ENCODE measurements around the gene GPC6.

The GPC6 gene

DNA sequence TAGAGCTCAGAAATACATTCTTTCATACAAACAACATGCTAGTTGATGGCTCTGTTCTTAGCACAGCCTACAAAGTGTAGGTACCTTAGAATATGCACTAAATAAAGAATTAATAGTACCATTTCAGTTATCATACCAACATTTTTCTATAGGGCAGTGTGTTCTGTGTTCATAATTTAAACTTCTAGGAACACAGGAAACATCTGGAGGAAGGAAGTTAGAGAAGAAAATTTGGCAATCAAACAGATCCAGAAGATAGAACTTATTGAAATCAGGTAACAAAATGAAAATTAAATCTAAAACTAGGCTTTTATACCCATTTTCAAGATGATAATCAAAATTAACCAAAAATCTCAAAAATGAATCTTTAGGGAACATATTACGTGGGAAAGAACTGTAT, 725.3 kb downstream of the GPC6 start:
- no peak for DNase-seq

DNA sequence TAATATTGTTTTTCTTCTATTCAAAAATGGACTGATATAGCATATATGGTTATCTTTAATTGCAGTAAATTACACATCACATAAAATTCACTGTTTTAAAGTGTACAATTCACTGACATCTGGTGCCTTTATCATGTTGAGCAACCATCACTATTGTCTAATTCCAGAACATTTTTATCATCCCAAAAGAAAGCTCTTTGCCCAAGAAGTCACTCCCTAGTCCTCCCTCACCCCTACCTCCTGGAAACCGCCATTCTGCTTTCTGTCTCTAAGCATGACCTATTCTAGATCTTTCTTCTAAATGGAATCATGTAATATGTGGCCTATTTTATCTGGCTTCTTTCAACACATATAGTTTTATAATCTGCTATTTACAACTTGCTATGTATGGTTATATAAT, 727.2 kb downstream of the GPC6 start:
- no peak for DNase-seq

DNA sequence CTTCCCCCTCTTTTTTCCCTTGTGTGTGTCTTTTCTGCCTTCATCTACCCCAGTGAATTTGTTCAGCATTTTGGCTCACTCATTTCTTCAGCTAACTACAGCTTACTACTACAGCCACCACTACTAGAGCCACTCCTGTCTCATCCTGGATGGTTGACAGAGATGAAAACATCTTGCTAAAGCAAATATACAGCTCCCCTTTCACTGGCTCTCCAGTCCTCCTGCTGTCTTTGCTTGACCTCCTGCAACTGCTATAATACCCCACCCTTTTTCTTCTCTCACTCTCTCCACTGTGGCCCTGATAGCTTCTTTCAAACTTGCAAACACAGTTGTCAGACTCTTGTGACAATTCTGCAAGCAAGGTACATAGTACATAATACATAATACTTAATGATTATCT, 729.3 kb downstream of the GPC6 start:
- no peak for DNase-seq

DNA sequence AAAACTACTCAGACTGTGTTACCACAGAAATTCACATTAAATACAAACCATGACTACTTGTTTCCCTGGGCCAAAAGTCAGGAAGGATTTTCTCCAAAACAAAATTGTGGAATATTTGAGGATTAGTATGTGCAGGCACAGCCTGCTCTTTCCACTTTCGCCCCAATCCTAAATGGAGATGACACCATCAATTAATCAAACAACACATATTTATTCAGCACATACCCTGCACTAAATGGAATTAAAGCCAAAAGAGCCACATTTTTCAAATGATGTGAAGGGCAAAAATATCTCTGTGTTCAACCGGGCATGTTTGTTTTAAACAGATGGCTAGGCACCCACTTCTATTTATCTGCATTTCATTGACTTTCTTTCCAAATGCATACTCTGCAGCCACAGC, 729.8 kb downstream of the GPC6 start:
- no peak for DNase-seq

DNA sequence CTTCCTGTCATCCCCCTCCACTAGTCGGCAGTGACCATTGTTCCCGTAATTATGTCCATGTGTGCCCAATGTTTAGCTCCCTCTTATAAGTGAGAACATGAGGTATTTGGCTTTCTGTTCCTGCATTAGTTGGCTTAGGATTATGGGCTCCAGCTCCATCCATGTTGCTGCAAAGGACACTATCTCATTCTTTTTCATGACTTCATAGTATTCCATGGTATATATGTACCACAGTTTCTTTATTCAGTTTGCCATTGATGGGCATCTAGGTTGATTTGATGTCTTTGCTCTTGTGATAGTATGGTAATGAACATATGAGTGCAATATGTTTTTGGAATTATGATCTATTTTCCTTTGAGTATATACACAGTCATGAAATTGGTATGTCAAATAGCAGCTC, 730.8 kb downstream of the GPC6 start:
- no peak for DNase-seq

DNA sequence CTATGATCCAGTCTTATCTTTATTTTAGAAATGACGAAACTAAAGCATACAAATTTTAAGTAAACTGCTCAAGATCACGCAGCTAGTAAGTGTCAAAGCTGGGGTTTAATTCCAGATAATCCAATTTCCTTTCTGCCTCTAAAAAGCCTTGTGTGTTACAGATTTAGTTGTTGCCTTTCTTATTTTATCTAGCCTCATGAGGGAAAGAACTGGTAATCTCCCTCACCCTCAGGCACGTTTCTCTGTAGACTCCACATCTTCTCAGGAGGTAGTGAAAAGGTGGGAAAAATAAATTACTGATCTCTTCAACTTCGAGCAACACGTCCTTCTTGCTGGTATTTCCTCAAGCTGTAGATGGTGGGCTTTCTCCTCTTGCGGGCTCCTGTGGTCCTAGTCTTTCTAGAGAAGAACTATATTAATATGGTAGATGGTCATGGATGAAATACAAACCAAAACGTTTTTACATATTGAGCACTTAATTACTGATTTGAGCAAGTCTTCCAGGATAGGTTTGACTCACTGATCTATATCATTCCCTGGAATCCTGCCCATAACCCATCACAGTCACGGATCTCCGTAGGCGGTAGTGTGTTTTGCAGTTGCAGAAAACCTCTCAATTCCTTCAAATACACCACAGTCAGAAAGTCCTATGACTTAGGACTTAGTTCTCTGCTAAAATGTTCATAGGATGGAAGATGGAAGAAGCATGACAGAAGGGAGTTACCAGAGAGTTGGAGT, 733.4 kb downstream of the GPC6 start:
- DNase-seq, result no peak

DNA sequence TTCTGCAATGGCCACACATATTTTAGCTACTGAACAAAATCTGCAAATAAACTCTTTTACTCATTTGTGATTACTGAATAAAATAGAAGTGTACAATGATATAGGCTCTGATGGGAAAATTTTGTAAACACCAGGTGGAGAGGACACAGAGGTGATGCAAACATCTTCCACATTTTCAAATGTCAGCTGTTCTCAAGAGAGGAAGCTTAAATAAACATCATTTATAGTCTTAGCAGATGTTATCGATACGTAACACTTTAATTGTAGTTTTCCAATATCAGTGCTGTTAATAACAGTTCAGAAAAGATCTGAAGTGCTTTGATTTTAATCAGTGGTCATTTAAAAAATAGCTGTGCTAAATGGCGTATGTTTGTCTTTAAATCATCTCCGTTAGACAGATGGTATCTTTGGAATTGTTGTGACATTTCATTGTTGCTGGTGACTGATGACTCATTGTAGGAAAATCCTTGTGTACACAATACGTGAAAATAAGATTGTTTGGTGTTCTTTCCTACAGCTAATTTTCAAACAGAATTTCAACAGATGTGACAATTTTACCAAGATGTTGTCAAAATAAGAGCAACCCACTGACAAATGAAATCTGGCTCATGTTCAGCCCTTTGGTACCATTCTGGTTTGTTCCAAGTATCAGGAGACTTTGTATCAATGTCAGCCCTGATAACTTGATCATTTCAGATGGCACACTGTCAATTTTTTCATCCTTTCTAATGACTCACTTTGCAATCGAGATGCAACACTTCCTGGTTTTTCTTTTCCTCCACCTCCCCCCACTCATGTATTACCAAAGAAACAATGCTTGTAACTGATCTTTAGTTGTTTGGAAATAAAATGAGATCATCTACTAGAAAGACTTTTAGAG, 736.9 kb downstream of the GPC6 start:
- DNase-seq, result no peak

DNA sequence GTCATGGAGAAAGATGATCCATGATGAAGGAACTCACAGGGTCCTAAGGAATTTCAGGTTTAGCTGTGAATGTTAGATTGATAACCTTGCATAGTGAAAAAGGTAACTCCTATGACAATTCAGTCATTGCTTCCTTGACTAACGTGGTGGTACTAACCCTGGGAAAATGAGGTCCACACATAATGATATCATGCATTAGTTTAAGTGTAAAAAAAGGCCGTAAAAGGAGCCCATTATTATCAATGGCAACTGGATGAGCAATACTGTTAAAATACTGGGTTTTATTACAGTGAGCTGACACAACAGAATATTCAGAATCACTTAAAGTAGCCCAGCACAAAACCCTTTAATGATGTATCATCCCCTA, 737.5 kb downstream of the GPC6 start:
- DNase-seq, result no peak

DNA sequence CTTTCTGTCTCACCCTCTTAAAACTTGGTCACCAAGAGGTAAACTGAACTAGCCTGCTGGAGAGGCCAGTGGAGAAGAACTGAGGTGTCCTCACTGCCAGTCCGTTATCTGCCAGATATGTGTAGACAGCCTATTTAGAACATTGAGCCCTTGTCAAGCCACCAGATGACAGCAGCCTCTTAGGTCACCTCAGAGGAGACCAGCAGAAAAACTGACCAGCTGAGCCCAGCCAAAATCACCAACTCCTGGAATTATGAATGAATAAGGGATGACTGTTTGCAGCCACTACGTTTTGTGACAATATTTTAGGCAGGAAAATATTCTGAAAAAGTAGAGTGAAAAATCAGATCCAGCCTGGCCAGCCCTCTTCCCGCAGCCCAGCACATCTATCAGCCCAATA, 739.0 kb downstream of the GPC6 start:
- DNase-seq, result no peak

DNA sequence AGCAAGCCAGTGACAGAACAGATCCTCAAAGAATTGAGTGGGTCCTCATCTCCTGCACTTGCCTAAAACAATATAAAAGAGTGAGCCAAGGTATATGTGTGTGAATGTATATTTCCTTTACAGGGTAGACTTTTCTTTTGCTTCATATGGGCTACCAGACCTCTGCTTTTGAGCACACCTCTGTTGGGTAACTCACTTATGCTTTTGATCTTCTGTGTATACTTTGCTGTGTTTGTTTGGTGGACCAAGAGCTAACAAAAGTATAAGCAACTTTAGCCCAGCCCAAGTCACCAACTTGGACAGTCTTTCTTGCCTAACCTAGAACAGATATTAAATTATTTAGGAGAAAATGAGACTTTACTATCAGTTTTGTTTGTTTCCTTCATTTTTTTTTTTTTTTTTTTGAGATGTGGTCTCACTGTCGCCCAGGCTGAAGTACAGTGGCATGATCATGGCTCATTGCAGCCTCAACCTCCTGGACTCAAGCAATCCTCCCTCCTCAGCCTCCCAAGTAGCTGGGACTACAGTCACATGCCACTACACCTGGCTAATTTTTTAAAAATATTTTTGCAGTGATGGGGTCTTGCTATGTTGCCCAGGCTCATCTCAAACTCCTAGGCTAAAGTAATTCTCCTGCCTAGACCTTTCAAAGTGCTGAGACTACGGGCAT, 739.8 kb downstream of the GPC6 start:
- no peak for DNase-seq

DNA sequence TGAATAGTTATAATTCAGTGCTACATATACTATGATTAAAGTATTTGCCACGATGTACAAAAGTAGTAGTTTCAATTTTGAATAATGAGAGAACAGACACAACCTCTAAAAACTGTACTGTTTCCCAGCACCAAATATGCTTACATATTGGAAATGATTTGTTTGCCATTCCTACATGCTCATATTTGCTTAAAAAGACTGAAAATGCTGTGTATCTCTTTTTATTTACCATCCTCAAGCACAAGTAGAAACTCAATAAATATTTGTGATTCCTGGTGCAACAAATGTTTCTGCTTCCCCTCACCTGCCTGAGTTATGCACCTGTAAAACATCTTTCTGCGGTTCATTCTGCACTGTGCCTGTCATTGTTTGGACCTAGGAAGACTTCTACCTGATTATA, 740.7 kb downstream of the GPC6 start:
- DNase-seq, result no peak

DNA sequence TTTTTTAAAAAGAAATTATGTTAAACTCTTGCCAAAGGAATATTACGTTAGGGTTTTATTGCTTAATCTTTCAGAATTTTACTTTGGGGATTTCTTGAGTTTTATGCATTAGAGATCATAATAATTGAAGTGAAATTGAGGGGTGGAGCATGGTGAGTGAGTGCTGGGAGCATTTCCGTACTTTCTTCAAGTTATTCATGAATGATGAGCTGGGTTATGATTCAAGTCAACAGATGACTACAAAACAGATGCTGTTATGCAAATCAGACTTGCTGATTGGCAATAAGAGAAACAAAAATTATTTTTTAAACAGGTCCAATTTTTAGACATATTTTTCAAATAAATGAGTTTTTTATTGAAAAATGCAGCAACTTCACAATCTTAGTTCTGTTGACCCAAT, 748.6 kb downstream of the GPC6 start:
- no peak for DNase-seq

DNA sequence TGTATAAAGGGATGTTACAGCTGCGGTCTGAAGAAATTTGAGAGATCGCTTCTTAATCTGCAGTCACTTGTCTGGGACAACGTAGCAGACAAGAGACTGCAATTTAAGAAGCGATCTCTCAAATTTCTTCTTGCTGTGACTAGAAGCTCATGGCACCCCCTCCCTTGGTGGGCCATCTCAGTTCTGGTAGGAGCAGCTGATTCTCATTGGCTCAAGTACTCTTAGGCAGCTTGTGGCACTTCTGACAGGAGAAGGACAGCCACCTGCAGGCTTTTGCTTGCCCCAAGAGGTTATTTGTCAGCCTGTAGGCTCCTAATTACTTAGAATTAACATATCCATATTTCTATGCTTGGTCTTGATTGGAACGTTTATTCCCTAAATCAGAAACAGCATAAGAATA, 749.9 kb downstream of the GPC6 start:
- no peak for DNase-seq

DNA sequence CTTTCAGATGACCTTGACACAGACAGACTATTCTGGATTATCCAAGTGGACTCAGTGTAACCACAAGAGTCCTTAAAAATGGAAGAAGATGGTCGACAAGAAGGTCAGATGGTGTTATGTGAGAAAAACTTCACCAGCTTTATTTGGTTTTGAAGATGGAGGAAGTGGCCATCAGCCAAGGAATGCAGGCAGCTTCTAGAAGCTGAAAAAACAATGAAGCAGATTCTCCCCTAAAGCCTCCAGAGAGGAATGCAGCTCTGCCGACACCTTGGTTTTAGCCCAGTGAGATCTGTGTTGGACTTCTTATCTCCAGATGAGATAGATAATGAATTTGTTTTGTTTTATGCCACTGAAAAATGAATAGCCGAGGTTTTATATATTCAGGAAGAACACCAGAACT, 751.4 kb downstream of the GPC6 start:
- no peak for DNase-seq

DNA sequence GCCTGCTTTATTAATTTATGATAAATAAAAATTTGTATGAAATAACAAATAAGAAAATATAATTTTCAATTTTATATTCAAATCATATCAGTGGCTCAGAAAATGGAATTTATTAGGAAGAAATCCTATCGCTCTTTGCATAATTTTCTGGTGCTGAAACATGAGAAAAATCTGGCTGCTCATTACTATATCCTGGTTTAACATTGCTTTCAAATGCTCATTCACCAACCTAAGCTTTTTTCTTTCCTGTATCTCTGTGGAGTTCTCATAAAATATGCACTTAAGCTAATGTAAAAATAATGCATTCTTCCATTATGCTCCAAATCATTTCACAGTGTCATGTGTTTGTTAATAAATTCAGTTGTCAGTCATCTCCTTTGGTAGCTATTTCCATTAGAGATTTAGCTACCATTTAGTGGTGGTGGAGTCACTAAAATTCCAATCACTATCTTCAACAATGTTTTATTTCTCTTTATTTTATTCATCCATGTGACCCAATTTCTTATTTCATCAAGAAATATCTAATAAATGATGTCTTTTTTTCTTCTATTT, 754.9 kb downstream of the GPC6 start:
- DNase-seq, result no peak

DNA sequence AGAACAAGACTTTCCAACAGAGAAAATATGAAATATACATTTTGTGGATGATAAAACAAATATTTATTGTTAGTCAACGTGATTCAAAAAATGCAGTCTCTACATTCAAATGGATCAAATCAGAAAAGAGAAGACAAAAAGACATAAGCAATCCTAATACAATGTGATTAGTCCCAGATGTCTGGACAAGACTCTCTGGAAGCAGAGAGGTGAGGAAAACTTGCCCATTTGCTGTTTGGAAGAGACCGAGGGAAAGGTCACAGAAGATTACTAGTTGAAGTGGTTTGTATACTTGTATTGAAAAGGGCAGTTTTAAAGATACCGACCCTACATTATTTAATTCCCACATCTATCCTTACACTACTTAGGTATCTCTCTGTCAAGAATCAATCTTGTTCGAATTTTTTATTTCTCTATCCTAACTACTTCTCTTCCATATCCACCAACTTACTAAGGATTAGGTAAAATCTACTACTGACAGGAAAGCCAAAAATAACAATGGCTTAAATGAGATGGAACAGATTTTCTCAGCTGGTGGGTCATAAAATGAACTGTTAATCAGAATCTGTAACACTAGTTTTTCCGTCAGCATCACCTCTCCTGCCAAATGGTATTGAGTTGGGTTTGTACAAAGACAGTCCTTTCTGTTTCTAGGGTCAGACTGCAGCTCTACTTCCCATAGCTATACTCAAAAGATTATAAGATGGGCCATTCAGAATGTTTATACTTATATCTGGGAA, 755.7 kb downstream of the GPC6 start:
- no peak for DNase-seq

DNA sequence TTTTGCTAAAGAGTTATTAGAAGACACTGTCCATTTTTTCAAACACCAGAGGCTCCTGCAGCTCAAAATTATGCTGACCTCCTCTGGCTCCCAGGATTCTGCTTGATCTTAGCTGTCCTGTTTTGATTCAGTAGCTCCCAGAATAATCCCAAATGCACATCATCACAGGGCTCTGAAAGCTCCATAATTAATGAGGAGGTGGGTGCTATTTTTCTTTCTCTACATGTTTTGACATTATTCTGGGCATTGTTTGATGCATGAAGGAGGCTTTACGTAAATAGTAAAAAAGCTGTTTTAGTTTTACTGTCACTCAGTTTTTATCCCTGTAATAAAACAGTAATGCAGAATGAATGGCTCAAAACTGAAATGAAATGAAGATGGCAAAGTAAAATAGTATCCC, 757.4 kb downstream of the GPC6 start:
- DNase-seq, result no peak

DNA sequence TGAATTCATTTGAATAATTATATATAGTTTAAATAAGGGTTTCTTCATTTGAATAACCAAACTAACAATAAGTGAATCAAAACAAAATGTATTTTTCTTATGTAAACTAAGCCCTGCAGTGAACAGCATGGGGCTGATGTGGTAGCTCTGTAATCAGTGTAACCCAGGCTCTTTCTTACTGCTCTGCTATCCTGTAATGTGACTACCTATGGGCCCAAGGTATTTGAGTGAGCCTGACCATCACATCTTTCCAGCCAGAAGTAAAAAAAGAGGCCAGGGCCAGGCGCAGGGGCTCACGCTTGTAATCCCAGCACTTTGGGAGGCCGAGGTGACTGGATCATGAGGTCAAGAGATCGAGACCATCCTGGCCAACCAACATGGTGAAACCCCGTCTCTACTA, 758.3 kb downstream of the GPC6 start:
- DNase-seq, result no peak

DNA sequence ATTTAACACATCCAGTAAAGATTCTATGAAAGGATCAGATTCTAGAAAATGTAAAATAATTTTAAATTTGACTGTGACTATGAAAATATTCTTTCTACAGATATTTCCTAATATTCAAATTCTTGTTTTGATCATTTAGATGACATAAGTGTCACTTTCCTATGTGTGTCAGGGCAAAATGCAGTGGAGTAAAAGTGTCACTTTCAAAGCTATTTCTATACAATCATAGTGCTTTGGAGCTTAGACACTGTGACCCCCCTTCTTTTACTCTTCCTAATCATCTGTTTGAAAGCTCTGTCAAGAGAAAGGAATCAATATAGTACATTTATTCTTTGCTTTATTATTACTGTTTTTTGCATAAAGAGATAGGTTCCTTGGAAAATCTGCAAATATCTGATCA, 760.9 kb downstream of the GPC6 start:
- no peak for DNase-seq

DNA sequence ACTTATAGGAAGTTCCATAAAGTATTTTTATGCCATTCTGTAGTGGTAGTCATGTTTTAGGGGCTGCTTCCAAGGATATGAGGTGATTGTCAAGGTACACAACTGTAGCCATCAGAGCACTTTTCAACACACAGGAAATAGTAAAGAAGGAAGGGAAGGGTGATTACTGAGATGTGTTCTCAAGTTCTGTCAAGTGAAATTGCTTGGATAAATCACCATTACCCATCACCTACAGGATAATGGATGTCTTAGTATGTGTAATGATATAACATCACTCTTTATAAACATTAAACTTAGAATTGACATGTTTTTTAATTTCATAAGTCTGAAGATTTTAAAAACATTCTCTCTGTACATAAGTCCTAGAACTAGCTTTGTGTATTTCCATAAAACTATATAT, 765.0 kb downstream of the GPC6 start:
- DNase-seq, result no peak

DNA sequence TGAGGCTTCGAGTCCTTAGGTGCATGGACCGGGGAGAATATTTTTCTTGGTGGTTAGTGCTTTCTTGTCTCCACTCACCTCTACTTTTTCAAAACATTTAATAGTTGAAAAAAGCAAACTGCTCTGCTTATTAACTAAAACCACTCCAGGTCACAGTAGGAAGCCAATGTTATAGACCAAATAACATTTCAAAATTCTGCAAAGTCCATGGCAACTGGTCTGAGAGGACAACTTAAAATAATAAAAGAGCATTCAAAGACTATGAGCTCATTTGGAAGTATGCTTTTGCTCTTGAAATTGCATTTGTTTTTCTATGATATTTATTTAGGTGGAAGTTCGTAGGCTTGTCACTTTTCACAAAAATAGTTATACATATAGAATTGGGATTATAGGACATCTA, 769.9 kb downstream of the GPC6 start:
- no peak for DNase-seq

DNA sequence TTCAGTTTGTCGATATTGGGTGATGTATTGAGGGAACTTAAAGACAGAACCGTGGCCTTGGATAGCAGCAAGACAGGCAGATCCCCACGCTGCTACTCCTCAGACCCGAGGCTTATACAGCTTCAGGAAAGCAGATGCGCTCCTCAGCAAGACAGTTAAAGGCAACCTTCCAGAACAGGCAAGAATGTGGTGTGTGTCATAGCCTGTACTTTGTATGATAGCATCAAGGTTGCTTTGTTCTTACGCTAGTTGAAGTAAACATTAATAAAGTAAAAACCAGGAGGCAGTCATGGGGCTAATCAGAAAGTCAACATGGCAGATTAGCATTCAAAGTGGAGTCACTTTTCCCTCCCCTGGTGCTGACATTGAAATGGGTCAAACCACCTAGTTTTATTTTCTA, 779.7 kb downstream of the GPC6 start:
- DNase-seq, result no peak

DNA sequence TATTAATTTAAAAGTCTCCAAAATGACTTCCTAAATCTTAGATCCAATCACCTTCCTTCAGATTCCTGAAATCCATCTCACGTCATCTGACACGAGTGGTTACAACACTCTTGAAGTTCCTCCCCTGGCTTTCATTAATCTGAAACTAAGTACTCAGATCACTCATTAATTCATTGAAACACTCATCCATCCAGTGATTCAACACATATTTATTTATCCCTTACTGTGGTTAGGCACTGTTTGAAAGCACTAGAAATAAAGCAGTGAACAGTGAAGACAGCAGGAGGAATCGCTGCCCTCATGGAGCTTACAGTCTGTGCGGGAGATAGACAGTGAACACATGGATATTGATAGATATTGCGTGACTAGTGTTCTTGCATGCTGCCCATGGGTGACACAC, 780.5 kb downstream of the GPC6 start:
- DNase-seq, result no peak
